ENCODE results near the gene SSPN.

GRCh38 chr12:26268841-26269561, 73.6 kb downstream of the SSPN start:
- TF ChIP-seq CTCF (conservative IDR thresholded peaks at IDR 0.05) (no peak), ZFX (IDR thresholded peaks at IDR 0.05) (no peak)
